MV-4-11 (cell line): ENCODE data around the gene TUBGCP5.

Experiments
- DNase-seq: peaks from one replicate; lab custom pipeline; 2025; lab: John Stamatoyannopoulos, UW

Gene TUBGCP5

GRCh38 chr15:22978691-22979237 is 60.6 kb downstream of the TUBGCP5 start:
- no peak for DNase-seq

DNA sequence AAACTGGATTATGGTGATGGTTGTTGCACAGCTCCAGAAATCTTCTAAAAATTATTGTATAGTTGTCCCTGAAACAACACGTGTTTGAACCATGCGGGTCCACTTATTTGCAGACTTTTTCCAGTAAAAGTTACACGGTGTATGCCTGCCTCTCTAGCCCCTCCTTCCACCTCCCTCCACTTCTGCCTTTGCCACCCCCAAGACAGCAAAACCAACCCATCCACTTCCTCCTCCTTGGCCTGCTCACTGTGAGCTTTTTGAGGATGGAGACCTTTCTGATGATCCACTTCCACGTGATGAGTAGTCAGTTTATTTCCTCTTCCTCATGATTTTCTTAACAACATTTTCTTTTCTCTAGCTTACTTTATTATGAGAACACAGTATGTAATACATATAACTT is 64.6 kb downstream of the TUBGCP5 start:
- peak; percentile 85 for DNase-seq

GRCh38 chr15:22973987-22974386 is 65.4 kb downstream of the TUBGCP5 start:
- no peak for DNase-seq

DNA sequence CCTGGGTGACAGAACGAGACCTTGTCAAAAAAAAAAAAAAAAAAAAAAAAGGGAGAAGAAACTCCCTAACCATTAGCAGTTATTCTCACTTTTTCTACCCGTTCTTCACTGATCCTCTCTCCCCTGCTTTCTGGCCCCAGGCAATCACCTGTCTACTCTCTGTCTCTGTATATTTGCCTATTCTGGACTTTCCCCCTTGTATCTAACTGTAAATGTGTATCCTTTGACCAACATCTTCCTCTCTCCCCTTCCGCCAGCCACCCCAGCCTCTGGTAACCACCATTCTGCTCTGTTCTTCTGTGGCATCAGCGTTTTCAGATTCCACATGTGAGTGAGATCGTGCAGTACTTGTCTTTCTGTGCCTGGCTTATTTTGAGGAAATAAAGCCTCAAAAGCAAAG is 66.1 kb downstream of the TUBGCP5 start:
- DNase-seq, result peak; percentile 60

DNA sequence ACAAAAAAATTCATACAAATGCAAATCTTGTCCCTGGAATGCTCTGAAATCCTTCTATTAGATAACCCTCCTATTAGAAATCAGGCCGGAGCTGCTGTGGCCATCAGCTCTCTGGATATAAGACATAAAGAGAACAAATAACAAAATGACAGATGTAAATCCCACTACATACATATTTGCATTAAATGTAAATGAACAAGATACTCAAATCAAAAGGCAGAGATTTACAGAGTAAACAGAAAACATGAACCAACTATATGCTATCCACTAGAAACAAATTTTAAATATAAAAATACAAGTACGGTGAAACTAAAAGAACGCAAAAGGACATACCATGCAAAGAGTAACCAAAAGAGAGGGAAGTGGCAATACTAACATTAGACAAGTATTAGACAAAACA is 69.9 kb downstream of the TUBGCP5 start:
- no peak for DNase-seq

- DNase-seq, result no peak
Observed at GRCh38 chr15:22968366-22968765, 71.0 kb downstream of the TUBGCP5 start.

GRCh38 chr15:22967084-22967770 is 72.1 kb downstream of the TUBGCP5 start:
- no peak for DNase-seq

DNA sequence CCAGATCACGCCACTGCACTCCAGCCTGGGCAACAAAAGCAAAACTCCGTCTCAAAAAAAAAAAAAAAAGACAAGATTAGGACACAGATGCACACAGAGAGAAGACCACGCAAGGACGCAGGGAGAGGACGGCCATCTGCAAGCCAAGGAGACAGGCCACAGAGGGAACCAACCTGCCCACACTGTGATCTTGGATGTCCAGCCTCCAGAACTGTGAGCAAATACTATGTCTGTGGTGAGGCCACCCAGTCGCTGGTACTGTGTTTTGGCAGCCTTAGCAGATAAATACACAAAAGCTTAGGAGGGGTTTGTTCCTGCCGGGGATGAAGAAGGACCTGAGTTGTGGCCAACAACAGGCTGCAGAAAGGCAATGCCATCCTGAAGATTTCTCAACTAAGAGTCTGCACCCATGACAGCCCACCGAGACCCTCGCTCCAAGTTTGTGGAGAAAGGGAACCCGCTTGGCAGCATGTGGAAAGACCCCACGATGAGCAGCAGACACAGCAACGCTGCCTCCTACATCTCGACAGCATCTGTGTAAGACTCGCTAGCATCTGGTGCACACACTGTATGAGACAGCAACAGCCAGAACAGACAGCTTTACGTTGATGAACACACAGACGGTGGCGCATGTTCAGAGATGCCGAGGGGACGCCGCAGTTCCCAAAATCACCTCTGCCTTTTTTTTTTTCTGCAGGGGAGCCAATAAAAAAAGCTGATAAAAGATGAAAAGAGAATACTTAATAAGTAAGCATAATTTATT is 72.9 kb downstream of the TUBGCP5 start:
- DNase-seq, result no peak

- no peak for DNase-seq
Observed at GRCh38 chr15:22963641-22964040, 75.7 kb downstream of the TUBGCP5 start.

- DNase-seq, result no peak
Observed at GRCh38 chr15:22962611-22963010, 76.8 kb downstream of the TUBGCP5 start.

GRCh38 chr15:22961762-22962161 is 77.6 kb downstream of the TUBGCP5 start:
- DNase-seq, result peak; percentile 10

- DNase-seq, result no peak
Observed at GRCh38 chr15:22960556-22960955, 78.8 kb downstream of the TUBGCP5 start.

DNA sequence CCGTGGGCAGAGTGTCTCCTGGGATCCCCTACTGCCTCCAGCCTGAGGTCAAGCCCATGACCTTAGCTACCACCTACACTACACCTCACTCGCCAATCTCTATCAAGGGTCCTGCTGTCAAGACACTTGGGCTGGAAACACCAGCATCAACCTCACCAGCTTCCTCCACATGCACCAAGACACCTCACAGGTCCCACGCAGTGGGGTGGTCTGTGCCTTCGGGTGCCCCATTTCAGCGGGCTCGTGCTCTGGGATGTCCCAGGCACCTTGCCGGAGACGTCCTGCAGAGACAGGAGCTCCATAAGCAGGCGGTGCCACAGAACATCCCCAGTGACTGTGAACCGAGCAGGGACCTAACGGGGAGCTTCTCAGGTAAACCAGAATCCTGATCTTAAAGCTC is 79.2 kb downstream of the TUBGCP5 start:
- DNase-seq, result no peak

DNA sequence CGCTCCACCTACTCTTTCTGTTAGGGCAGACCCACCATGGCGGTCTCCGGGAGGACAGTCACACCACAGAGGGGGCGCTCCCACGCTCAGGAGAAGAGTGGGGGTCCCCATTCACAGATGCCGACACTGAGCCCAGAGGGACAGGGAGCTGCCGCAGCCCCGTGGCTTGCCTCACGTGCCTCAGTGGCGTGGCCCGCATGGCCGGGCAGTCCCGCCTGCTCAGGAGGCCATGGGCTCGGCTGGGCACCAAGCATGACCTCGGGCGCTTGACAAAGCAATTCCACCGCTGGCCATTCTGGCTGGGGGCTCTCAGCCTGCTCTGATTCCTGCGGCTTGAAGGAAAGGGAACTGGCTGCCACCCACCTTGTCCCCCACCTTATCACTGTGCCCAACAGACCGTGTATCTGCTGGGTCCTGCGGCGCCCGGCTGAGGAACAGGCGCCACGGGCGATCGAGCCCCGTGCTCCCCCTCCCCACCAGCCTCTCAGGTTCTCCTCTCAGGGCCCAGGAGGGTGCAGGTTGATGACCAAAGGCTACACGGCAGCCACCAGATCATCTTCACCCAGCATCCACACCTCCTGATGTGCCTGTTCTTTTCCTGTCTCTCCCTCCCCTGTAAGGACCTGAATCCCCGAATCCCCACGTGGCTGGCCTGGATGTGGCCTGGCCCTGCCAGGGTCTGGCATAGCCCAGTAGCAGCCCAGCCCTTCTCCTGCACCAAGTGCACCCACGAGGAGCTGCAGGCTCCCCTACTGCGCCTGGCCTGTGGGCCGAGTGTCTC is 79.9 kb downstream of the TUBGCP5 start:
- DNase-seq, result no peak

DNA sequence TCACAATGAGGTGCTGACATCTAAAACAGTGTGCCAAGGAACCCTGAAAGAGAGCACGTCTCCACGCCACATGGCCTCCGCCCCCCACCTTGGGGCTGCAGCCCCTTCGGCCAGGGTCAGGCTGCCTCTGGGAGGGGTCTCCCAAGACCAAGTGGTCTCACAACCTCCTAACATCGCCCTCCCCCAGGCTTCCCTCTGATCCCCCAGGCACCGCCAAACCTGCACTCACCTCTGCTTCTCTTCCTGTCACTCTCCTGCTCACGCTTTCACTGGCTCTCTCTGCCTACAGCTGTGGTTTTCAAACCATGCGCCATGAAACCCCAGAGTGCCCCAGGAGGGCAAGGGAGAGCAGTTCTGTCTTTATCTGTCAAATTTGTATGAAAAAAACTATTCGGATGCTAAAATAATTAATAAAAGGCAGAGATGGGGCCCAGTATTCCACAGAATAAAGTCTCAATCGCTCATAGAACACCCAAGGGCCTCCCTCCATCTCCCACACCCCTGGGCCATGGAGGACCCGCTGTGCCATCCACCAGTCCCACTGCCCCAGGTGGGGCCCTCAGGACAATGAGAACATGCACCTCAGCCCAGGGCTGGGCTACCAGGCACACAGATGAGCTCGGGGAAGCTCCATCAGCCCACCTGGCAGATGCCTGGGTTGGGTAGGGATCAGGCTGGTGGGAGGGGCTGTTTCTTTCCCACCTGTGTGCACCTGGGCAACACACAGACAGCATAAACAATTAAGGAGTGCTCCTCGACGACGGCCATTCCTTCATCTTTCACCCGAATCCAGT is 80.7 kb downstream of the TUBGCP5 start:
- no peak for DNase-seq

GRCh38 chr15:22956978-22957260 is 82.5 kb downstream of the TUBGCP5 start:
- peak; percentile 89 for DNase-seq

DNA sequence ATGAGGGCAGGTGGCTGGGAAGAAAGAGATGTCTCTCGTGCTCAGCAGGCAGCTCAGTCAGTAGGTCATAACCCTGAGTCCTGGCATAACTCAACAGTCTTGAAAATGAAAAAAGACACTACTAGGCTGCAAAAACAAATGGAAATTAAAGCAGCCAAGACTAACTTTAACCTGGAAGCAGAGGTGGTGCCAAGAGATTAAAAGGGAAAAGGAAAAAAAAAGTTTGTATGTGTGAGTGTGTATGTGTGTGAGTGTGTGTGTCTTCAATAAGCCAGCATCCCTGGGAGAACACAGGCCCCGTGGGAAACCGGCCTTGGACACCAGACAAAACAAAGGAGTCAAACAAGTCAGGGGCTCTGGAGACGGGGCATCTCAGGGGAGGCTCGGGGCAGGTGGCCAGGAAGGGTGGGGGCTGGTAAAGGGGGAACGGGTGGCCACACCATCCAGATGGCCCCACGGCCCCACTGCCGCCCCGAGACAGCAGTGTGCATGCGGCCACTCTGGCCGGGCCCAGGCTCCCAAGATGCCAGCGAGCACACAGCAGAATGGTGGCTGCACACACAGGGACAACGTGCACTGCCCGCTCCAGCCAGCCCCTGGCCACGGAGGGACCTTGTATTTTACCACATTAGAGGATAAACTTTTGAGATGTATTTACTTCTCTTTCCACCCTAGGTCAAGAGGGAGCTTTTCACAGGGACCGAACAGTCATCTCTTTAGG is 83.0 kb downstream of the TUBGCP5 start:
- DNase-seq, result no peak

GRCh38 chr15:22955544-22956119 is 83.7 kb downstream of the TUBGCP5 start:
- DNase-seq, result peak; percentile 79

DNA sequence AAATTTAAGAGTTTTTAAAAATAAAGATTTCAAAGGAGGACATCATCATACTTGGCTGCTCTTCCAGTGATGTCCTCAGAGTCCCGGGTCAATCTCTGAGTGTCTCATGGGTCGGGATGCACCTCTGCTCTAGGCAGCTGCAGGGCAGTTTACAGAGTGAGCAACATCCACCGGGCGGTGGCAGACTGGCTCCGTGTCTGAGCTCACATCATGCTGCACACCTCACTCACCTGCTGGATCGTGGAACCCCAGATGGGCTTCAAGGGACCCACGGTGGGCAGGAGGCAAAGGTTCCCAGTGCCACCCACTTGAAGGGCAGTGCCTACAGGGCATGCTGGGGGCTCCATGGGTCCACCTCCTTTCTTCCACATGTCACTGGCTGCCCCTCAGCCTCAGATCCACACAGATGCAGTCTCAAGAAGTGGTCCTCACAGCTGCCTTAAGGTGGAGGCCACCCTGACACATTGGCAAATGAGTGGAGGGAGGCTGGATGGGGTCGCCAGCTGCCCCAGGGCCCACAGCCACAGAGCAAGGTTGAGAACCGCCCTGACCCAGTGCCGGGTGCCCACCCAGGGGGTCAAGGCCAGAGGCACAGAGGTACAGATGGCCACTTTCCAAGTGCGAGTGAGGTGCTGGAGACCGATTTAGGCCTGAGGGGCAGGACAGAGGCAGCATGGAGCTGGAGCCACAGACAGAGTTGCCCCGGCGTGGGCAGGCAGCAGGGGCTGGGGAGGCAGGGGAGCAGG is 84.4 kb downstream of the TUBGCP5 start:
- DNase-seq, result no peak

DNA sequence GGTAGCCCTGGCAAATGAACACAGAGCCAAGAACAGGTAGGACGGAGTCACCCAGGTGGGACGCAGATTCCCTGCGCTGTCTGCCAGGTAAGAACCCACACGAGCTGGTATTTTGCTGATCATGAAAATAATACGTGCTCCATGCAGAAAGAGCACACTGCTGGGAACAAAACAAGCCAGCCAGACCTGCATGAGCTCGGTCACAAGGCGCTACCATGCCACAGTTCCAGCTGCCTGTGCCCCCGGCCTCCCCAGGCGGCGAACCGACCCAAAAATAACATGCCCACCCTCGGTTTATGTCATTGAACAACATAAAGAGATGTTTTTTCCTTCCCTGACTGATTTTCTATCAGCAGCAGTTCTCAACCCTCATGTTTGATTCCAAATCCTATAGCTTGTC is 85.0 kb downstream of the TUBGCP5 start:
- no peak for DNase-seq
